Body of pancreas (tissue), 4 donors: ENCODE data around the gene RAMP3. TPM values are rescaled to one million over a fixed set of nuclear protein-coding genes. Genes with fewer than 3 reads are reported as not detected.

Experiments
- ATAC-seq: fragments of 150-250 bp; one replicate; pipeline ENCODE4 v1.9.1; 2016
- DNase-seq, 4 donors: peaks; one replicate each; pipeline ENCODE4 v3.0.0-alpha.2; 2019
- H3K27ac ChIP-seq, 4 donors: fragments of 200-600 bp; sonication (generic); 1 replicate in 3 of 4; 2 replicates in 1 of 4; pipeline versions ENCODE4 v1.5.1 to v1.6.1; 2016 to 2019; ENCODE audit warnings: mild to moderate bottlenecking in 1 of 4, mixed read lengths in 1 of 4, moderate library complexity in 1 of 4
- H3K27me3 ChIP-seq, 2 donors: fragments of 200-600 bp; sonication (generic); one replicate each; pipeline ENCODE4 v1.6.0; 2016; ENCODE audit warnings: mild to moderate bottlenecking in 1 of 2
- H3K36me3 ChIP-seq, 2 donors: fragments of 200-600 bp; sonication (generic); replicated peaks in 1 of 2; 2 replicates each; pipeline ENCODE4 v1.5.1; 2016; ENCODE audit warnings: low read depth in 2 of 2; ENCODE audit not compliant: insufficient read depth in 1 of 2
- H3K4me1 ChIP-seq: fragments of 200-600 bp; sonication (generic); one replicate; pipeline ENCODE4 v1.6.0; 2016
- H3K4me3 ChIP-seq, 2 donors: fragments of 200-600 bp; sonication (generic); 1 replicate in 1 of 2; 2 replicates in 1 of 2; pipeline ENCODE4 v1.5.1; 2016 to 2019
- H3K9me3 ChIP-seq, 3 donors: fragments of 200-600 bp; sonication (generic); 1 replicate in 2 of 3; 2 replicates in 1 of 3; pipeline ENCODE4 v1.5.1; 2016
- POLR2A ChIP-seq, 3 donors: fragments of 450-650 bp; IDR thresholded peaks; one replicate each; pipeline ENCODE4 v1.6.1; 2016; ENCODE audit warnings: antibody characterized with exemption in 3 of 3, mild to moderate bottlenecking in 2 of 3
- WGBS, 2 donors: methylation state at CpG; one replicate each; pipeline ENCODE4 v1.1.5; 2017; 5-methylcytosine and 5-hydroxymethylcytosine counted together
- intact Hi-C: fragments of 100-400 bp; cut with DNase I; formaldehyde crosslinking; loops from one replicate; pipeline ENCODE4 v1.15.1; 2023
- total RNA-seq, 2 donors: library from RNA; depleted of rRNA; stranded (reverse); fragments of >200 nt; gene quantifications; one replicate each; pipeline ENCODE4 v1.1.0, GENCODE V29; 2016
- TF ChIP-seq, protein P1 (sequence below), 7 experiments: fragments of 450-650 bp in 4 of 7; fragments of 200-600 bp in 3 of 7; sonication (generic) in 3 of 7; IDR thresholded peaks; one replicate each; pipeline ENCODE4 v1.5.1; 2016 to 2019; ENCODE audit warnings: antibody characterized with exemption in 7 of 7

The RAMP3 gene
- total RNA-seq, 2 donors from 2014 or later, result 14.0 to 23.1 TPM

DNA sequence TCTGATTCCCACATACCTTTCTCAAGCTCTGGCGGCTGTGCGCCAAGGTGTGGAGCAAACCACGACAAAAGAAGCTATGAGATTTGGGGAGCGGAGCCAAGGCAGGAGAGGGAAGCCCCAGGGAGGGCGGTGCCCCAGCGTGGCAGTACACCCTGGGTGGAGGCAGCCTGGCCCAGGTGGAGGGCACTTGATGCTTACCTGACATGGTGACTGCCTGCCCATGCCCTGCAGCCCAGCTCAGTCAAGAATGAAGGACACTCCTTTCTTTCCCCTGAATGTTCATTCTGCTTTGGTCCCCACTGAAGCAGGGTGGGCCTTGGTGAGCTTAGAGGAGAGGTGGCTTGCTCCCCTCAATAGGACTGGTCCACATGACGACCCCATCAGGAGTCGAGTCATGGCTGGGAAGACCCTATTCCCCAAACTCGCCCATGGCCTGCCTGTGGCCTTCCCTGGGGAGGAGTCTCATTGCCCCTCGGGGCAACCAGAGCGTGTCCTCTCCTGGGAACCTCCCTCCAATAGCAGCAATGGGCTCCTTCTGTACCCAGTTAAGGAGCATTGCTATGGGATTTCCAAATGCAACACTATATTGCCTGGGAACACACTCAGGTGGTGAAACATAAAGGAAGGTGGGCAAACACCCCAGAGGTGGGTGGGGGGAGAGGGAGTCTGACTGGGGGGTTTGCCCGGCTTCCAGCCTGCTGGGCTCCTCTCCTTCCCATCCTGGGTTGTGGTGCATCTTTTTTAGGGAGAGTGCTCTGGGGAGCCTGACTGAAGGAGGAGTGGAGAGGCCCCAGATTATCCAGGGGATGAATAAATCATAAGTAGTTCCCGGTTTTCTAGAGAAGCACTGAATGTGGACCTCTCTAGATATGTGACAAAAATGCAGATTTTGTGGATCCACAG lies 22.7 kb downstream of the RAMP3 start:
- Histone ChIP-seq H3K4me1 (no peaks in the 10 kb centered on the region), H3K36me3 (no peaks in the 10 kb centered on the region), H3K9me3 (no peaks in the 10 kb centered on the region), H3K4me3 (no peak overlapping the region), H3K27me3 (no peaks in the 10 kb centered on the region), H3K27ac (no peak overlapping the region)
- DNase-seq, result peak in 1 of 4 donors; percentile 3
- ATAC-seq, result no peak
- TF ChIP-seq, protein P1, sequence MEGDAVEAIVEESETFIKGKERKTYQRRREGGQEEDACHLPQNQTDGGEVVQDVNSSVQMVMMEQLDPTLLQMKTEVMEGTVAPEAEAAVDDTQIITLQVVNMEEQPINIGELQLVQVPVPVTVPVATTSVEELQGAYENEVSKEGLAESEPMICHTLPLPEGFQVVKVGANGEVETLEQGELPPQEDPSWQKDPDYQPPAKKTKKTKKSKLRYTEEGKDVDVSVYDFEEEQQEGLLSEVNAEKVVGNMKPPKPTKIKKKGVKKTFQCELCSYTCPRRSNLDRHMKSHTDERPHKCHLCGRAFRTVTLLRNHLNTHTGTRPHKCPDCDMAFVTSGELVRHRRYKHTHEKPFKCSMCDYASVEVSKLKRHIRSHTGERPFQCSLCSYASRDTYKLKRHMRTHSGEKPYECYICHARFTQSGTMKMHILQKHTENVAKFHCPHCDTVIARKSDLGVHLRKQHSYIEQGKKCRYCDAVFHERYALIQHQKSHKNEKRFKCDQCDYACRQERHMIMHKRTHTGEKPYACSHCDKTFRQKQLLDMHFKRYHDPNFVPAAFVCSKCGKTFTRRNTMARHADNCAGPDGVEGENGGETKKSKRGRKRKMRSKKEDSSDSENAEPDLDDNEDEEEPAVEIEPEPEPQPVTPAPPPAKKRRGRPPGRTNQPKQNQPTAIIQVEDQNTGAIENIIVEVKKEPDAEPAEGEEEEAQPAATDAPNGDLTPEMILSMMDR (IDR thresholded peaks at IDR 0.05), result no peak
- no peak for TF ChIP-seq POLR2A (IDR thresholded peaks at IDR 0.05)
- 62 to 80% methylated on average over 12 to 13 of the region's 13 CpGs for WGBS, 2 donors
- intact Hi-C loops, result no loop called here

DNA sequence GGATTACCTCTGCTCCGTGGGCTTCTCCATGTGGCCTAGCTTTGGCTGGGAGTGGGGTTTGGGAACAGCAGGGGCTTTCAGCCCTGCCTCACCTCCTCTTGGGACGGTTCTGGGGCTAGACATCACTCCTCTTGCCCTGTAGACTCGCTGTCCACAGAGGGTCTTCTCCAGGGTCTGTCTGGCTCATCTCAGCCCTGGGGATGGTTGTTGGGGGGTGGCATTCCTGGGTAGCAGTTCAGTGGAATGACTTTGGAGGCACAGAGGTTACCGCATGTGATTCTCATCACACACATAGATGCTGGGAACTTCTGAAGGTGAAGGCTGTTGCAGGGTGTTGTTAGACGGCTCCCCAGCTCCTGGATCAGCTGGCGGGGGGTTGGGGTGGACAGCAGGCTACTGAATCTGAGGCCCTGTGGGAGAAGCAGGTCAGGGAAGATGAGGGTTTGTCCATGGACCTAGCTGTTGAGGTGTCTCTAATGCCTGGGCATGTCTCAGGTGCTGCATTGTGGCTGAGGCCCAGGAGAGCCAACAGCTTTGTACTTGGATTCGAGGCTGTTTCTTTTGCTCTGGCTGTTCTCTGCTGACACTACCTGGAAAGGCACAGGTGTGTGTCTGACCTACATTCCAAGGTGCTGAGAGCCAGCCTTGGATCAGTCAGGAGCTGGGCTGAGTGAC lies 23.8 kb downstream of the RAMP3 start:
- H3K27me3 ChIP-seq, result no peaks in the 10 kb centered on the region
- no peaks in the 10 kb centered on the region for H3K9me3 ChIP-seq
- no peak overlapping the region for H3K27ac ChIP-seq
- WGBS, 2 donors, result 60 to 80% methylated on average over 3 to 7 of the region's 7 CpGs
- ATAC-seq (no peak), DNase-seq (peak in 1 of 4 donors; percentile 2)
- intact Hi-C loops, result no loop called here
- H3K36me3 ChIP-seq, result no peaks in the 10 kb centered on the region
- H3K4me1 ChIP-seq, result no peaks in the 10 kb centered on the region
- no peak overlapping the region for H3K4me3 ChIP-seq
- no peak for TF ChIP-seq POLR2A (IDR thresholded peaks at IDR 0.05)
- TF ChIP-seq, protein P1 (IDR thresholded peaks at IDR 0.05), result no peak

DNA sequence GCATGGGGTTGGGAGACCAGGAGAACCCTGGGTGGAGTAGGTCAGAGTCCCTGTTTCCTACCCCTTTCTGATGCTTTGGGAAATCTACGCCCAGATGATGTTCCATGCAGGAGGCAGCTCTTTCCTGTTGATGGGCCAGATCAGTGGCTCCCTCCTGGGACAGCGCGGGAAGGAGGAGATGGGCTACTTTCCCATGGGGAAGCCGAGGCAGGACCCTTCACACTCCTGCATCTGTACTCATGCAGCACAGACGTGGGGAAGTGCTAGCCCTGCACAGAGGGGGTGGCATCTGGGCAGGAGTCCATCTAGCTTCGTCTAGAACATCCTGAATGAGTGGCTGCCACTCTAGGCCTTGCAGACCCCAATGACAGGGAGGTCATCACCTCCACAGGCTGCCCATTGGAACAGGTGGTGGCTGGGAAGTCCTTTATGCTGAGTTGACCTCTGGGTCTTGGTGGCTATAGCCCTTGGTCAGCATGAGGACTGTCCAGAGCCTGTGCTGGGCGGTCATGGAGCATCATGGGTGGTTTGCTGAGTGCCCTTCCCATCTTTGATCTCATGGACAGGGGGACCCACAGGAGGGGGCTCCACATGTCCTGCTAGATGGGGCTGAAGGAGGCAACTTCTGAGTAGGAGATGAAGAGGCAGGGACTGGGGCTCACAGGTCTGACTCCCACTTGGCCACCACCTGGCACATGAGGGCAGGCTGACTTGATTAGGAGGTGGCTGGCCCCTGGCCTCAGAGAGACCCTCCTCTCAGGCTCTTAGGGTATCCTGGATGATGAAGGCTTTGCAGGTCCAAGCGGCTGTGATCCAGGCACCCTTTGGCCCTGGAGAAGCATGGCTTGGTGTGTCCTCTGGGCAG lies 24.6 kb downstream of the RAMP3 start:
- Histone ChIP-seq H3K4me3 (no peak overlapping the region), H3K36me3 (no peaks in the 10 kb centered on the region), H3K9me3 (no peaks in the 10 kb centered on the region), H3K4me1 (no peaks in the 10 kb centered on the region), H3K27ac (no peak overlapping the region), H3K27me3 (no peaks in the 10 kb centered on the region)
- WGBS, 2 donors, result 67 to 69% methylated on average over 1 to 8 of the region's 8 CpGs
- intact Hi-C loops, result no loop called here
- TF ChIP-seq, protein P1 (IDR thresholded peaks at IDR 0.05), result no peak
- TF ChIP-seq POLR2A (IDR thresholded peaks at IDR 0.05), result no peak
- DNase-seq (peak in 1 of 4 donors; percentile 4), ATAC-seq (no peak)

DNA sequence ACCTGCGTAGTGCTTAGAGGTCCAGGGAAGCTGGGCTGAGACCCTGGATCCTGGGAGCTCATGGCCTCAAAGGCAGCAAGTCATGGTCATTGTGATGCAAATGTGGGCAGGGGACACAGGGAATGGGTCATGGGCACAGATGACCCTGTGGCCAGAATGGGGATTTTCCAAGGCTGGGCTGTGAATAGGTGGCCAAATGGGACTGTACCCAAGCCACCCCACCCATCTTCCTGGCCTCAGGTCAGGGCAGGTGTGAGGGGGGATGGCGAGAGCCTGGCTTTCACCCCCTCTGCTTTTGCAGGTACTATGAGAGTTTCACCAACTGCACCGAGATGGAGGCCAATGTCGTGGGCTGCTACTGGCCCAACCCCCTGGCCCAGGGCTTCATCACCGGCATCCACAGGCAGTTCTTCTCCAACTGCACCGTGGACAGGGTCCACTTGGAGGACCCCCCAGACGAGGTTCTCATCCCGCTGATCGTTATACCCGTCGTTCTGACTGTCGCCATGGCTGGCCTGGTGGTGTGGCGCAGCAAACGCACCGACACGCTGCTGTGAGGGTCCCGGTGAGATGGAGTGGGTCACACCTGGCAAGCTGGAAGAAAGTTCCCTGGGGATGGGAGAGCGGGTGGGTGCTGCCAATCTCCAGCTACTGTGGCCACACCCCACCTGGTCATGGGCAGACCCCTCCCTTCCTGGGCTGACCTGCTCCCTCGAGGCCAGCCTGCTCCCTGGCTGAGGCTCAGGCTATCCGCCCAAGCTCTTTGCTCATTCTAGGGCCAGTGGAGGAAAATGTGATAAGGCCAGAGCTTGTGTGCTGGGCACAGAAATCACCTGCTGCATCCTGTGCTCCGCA lies 25.5 kb downstream of the RAMP3 start:
- Histone ChIP-seq H3K27ac (no peak overlapping the region), H3K27me3 (no peaks in the 10 kb centered on the region), H3K9me3 (no peaks in the 10 kb centered on the region), H3K36me3 (no peaks in the 10 kb centered on the region), H3K4me1 (no peaks in the 10 kb centered on the region), H3K4me3 (no peak overlapping the region)
- intact Hi-C loops, result no loop called here
- TF ChIP-seq POLR2A (IDR thresholded peaks at IDR 0.05), result no peak
- TF ChIP-seq, protein P1 (IDR thresholded peaks at IDR 0.05), result no peak
- ATAC-seq (no peak), DNase-seq (peak in 1 of 4 donors; percentile 5)
- 77 to 80% methylated on average over 17 to 18 of the region's 21 CpGs for WGBS, 2 donors
